MM.1S (cell line): ENCODE measurements around the gene RAB3A.
A peak's percentile ranks its signal among the peaks of the same experiment; 100 is the strongest.

ENCODE experiments used
- DNase-seq: peaks from one replicate; pipeline ENCODE4 v3.0.0-alpha.2; 2015
- H2AFZ ChIP-seq: fragments of 300-600 bp; sonication (generic); 2 replicates; pipeline ENCODE4 v1.6.0; 2016; ENCODE audit warnings: antibody characterized with exemption, low read length
- H3F3A ChIP-seq: fragments of 300-600 bp; sonication (generic); 2 replicates; pipeline ENCODE4 v1.6.1; 2016; ENCODE audit warnings: mild to moderate bottlenecking, antibody characterized with exemption, low read length, moderate library complexity, mixed read lengths; ENCODE audit not compliant: insufficient read depth
- H3K27ac ChIP-seq: fragments of 300-600 bp; sonication (generic); 2 replicates; pipeline ENCODE4 v1.5.1; 2016; ENCODE audit warnings: mild to moderate bottlenecking, low read length
- H3K27me3 ChIP-seq: fragments of 300-600 bp; sonication (generic); replicated peaks from 2 replicates; pipeline ENCODE4 v1.6.0; 2016; ENCODE audit warnings: low read length; ENCODE audit not compliant: insufficient read depth
- H3K36me3 ChIP-seq: fragments of 300-600 bp; sonication (generic); replicated peaks from 2 replicates; pipeline ENCODE4 v1.6.1; 2016; ENCODE audit warnings: mild to moderate bottlenecking, low read length, mixed read lengths; ENCODE audit not compliant: insufficient read depth
- H3K4me1 ChIP-seq: fragments of 300-600 bp; sonication (generic); 2 replicates; pipeline ENCODE4 v1.6.1; 2016; ENCODE audit warnings: low read length, mixed read lengths
- H3K4me2 ChIP-seq: fragments of 300-600 bp; sonication (generic); 2 replicates; pipeline ENCODE4 v1.6.0; 2016; ENCODE audit warnings: low read depth, low read length
- H3K4me3 ChIP-seq: fragments of 300-600 bp; sonication (generic); 2 replicates; pipeline ENCODE4 v1.5.1; 2016; ENCODE audit warnings: low read length, mixed read lengths
- H3K79me2 ChIP-seq: fragments of 300-600 bp; sonication (generic); 2 replicates; pipeline ENCODE4 v1.6.1; 2016; ENCODE audit warnings: mixed run types, low read length, mixed read lengths
- H3K9ac ChIP-seq: fragments of 300-600 bp; sonication (generic); 2 replicates; pipeline ENCODE4 v1.6.1; 2016; ENCODE audit warnings: low read length, mixed read lengths
- H3K9me2 ChIP-seq: fragments of 300-600 bp; sonication (generic); replicated peaks from 2 replicates; pipeline ENCODE4 v1.6.1; 2016; ENCODE audit warnings: mild to moderate bottlenecking, low read length, mixed read lengths; ENCODE audit not compliant: insufficient read depth
- H3K9me3 ChIP-seq: fragments of 300-600 bp; sonication (generic); replicated peaks from 2 replicates; pipeline ENCODE4 v1.6.1; 2016; ENCODE audit warnings: mild to moderate bottlenecking, low read length, mixed read lengths; ENCODE audit not compliant: insufficient read depth
- H4K20me1 ChIP-seq: fragments of 300-600 bp; sonication (generic); 2 replicates; pipeline ENCODE4 v1.6.1; 2016; ENCODE audit warnings: mild to moderate bottlenecking, low read length, moderate library complexity, mixed read lengths; ENCODE audit not compliant: insufficient read depth
- EZH2 ChIP-seq: fragments of 300-600 bp; sonication (generic); optimal IDR thresholded peaks from 2 replicates; pipeline ENCODE3; 2017; ENCODE audit warnings: low read depth, mild to moderate bottlenecking, antibody characterized with exemption, low read length, mixed read lengths
- EZH2phosphoT487 ChIP-seq: fragments of 300-600 bp; sonication (generic); IDR thresholded peaks from 2 replicates; pipeline ENCODE4 v1.6.1; 2018; ENCODE audit warnings: antibody characterized with exemption, low read length
- TF ChIP-seq, protein P1 (sequence below): fragments of 300-600 bp; sonication (generic); IDR thresholded peaks from 2 replicates; pipeline ENCODE4 v1.5.1; 2016; ENCODE audit warnings: antibody characterized with exemption, low read length, mixed read lengths

RAB3A gene

DNA sequence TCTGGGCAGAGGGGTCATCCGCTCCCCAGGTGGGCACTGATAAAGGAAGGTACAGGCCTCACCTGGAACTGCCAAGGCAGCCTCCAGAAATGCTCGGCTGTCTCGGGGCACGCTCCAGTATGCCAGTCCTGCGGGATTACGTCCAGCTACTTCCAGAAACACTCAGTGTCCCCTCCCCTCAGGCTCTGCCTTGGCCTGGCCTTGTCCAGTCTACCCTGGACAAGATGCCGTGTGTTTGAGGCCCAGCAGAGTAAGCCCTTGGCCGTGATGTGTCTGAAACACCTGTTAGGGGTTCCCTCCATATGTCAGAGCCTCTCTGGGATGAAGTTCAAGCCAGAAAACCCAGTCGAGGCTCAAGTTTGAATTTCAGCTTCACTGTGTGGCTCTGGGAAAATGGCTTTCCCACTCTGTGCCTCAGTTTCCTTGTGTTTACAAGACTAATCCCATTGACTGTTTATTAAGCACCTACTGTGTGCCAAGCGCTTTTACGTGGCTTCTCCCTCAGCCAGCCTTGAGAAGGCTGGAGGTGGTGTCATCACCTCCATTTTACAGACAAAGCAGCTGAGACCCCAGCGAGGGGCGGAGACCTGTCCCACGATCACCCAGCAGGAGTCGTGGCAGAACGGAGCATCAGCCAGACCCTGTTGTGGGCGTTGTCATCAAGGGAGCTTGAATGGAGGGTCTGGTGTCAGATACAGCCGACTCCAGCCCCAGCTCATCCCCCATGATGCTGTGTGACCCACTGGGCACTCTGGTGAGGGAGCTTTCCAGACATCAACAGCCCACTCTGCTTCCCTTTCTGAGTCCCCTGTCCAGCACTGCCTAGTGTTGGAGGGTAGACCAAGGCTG lies 52.8 kb downstream of the RAB3A start:
- Histone ChIP-seq H3F3A (peaks cover 12% of the 10 kb centered on the region), H3K79me2 (peaks cover 14% of the 10 kb centered on the region; the same call in 1 of the 2 replicates), H3K27ac (no peak overlapping the region), H3K4me3 (no peak overlapping the region), H3K9me3 (no peaks in the 10 kb centered on the region), H3K9ac (no peak overlapping the region), H3K4me1 (0 out of 2 replicates have a peak, but pooled peaks cover 6% of the 10 kb centered on the region), H4K20me1 (no peaks in the 10 kb centered on the region), H3K9me2 (no peaks in the 10 kb centered on the region), H3K27me3 (no peaks in the 10 kb centered on the region), H3K4me2 (peak overlapping the region; percentile 83; the same call in 1 of the 2 replicates), H2AFZ (no peak overlapping the region), H3K36me3 (no peaks in the 10 kb centered on the region)
- DNase-seq: no peak
- TF ChIP-seq EZH2phosphoT487 (no peak), EZH2 (no peak)
- TF ChIP-seq, protein P1, sequence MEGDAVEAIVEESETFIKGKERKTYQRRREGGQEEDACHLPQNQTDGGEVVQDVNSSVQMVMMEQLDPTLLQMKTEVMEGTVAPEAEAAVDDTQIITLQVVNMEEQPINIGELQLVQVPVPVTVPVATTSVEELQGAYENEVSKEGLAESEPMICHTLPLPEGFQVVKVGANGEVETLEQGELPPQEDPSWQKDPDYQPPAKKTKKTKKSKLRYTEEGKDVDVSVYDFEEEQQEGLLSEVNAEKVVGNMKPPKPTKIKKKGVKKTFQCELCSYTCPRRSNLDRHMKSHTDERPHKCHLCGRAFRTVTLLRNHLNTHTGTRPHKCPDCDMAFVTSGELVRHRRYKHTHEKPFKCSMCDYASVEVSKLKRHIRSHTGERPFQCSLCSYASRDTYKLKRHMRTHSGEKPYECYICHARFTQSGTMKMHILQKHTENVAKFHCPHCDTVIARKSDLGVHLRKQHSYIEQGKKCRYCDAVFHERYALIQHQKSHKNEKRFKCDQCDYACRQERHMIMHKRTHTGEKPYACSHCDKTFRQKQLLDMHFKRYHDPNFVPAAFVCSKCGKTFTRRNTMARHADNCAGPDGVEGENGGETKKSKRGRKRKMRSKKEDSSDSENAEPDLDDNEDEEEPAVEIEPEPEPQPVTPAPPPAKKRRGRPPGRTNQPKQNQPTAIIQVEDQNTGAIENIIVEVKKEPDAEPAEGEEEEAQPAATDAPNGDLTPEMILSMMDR: no peak

DNA sequence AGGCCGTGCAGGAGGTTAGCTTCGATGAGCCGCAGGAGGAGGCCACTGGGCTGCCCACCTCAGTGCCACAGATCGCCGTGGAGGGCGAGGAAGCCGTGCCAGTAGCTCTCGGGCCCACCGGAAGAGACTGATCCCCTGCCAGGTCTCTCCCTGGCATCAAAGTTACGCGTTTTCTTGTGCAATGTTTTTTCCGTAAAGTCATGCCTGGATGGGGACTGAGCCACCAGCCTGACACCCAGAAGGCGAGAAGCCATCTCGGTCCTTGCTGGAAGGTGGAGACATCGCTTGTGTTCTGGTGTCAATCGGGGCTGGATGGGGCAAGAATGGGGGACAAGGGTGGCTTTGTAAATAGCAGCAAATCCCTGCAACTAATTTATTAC lies 54.3 kb downstream of the RAB3A start:
- Histone ChIP-seq H3K9me3 (no peaks in the 10 kb centered on the region), H3K27me3 (no peaks in the 10 kb centered on the region), H3K9ac (no peak overlapping the region), H3K4me3 (no peak overlapping the region), H3K4me1 (0 out of 2 replicates have a peak, but pooled peaks cover 6% of the 10 kb centered on the region), H4K20me1 (no peaks in the 10 kb centered on the region), H3K4me2 (no peak overlapping the region), H3K27ac (no peak overlapping the region), H2AFZ (no peak overlapping the region), H3K9me2 (no peaks in the 10 kb centered on the region), H3F3A (peaks cover 12% of the 10 kb centered on the region), H3K36me3 (no peaks in the 10 kb centered on the region), H3K79me2 (peaks cover 10% of the 10 kb centered on the region; the same call in 1 of the 2 replicates)
- TF ChIP-seq EZH2phosphoT487: no peak
- TF ChIP-seq, protein P1: no peak
- no peak for TF ChIP-seq EZH2
- DNase-seq: no peak

DNA sequence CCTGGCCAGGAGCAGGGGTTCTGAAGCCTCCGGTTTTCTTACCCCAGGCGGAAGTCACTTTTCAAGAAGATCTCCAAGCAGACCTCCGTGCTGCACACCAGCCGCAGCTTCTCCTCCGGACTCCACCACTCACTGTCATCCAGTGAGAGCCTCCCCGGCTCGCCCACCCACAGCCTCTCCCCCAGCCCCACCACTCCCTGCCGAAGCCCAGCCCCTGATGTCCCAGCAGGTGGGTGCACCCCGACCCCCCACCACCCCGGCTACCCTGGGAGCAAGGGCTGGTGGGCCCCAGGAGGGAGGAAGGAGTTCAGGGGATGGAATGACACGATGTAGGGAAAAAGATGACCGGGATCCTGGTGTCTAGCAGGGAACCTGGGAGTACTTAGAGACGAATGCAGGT lies 56.4 kb downstream of the RAB3A start:
- H4K20me1 ChIP-seq: no peaks in the 10 kb centered on the region

More for the DNA sequence above, 56.4 kb downstream of the RAB3A start:
- Histone ChIP-seq H3K27me3 (no peaks in the 10 kb centered on the region), H3K9me2 (no peaks in the 10 kb centered on the region), H3K79me2 (no peaks in the 10 kb centered on the region), H3K4me3 (no peak overlapping the region), H3K9ac (no peak overlapping the region), H3K4me1 (0 out of 2 replicates have a peak, but pooled peaks cover 6% of the 10 kb centered on the region), H3K4me2 (no peak overlapping the region), H3K36me3 (no peaks in the 10 kb centered on the region), H2AFZ (no peak overlapping the region), H3K9me3 (no peaks in the 10 kb centered on the region), H3F3A (peaks cover 8% of the 10 kb centered on the region), H3K27ac (no peak overlapping the region)
- TF ChIP-seq EZH2phosphoT487: no peak
- TF ChIP-seq EZH2: no peak
- TF ChIP-seq, protein P1: no peak
- DNase-seq: no peak
